Measurements from ENCODE around the gene TMC7.

Gene TMC7
- long read RNA-seq = 0 reads

- peak; percentile 26 to 44 for DNase-seq (ENCODE audit: low read depth in 1 of 2, low spot score in 1 of 2)
- Histone ChIP-seq H3K27me3 (ENCODE audit: insufficient read depth, poor library complexity, severe bottlenecking) (peaks cover 17% of the 10 kb centered on the region), H3K4me3 (replicated peaks; ENCODE audit: insufficient read depth, low read length) (peak within 1 kb of the TSS; percentile 26; the same call in 1 of the 2 replicates), H3K27ac (replicated peaks) (no peak within 1 kb of the TSS)
- TF ChIP-seq SPI1 (IDR thresholded peaks at IDR 0.05; ENCODE audit: borderline replicate concordance, low read depth) (no peak), CTCF (IDR thresholded peaks at IDR 0.05; ENCODE audit: insufficient read depth, low read length) (peak; percentile 3), POLR2AphosphoS5 (IDR thresholded peaks at IDR 0.05; ENCODE audit: low read depth) (no peak), GABPA (IDR thresholded peaks at IDR 0.05; ENCODE audit: low read depth) (no peak), REST (IDR thresholded peaks at IDR 0.05; ENCODE audit: insufficient replicate concordance, low read depth) (no peak)
Measured at GRCh38 chr16:18983565-18984434, at the start of gene TMC7. TSS of gene TMC7 (plus strand) at chr16:18983934. CDS start at chr16:18984064, 130 bp downstream.

- peak in 1 of 2 experiments; percentile 23 for DNase-seq (ENCODE audit: low read depth in 1 of 2, low spot score in 1 of 2)
- TF ChIP-seq REST (IDR thresholded peaks at IDR 0.05; ENCODE audit: insufficient replicate concordance, low read depth) = no peak
- TF ChIP-seq CTCF (IDR thresholded peaks at IDR 0.05; ENCODE audit: insufficient read depth, low read length) = no peak
- no peak for TF ChIP-seq GABPA (IDR thresholded peaks at IDR 0.05; ENCODE audit: low read depth)
- TF ChIP-seq SPI1 (IDR thresholded peaks at IDR 0.05; ENCODE audit: borderline replicate concordance, low read depth) = no peak
- no peak for TF ChIP-seq POLR2AphosphoS5 (IDR thresholded peaks at IDR 0.05; ENCODE audit: low read depth)
- Histone ChIP-seq H3K4me3 (replicated peaks; ENCODE audit: insufficient read depth, low read length) (no peak overlapping the region), H3K27ac (replicated peaks) (no peak overlapping the region), H3K27me3 (ENCODE audit: insufficient read depth, poor library complexity, severe bottlenecking) (no peaks in the 10 kb centered on the region)
Measured at GRCh38 chr16:18936727-18937340, 46.9 kb upstream of the TMC7 start.

- no peak overlapping the region for H3K27ac ChIP-seq (replicated peaks)
- TF ChIP-seq CTCF (IDR thresholded peaks at IDR 0.05; ENCODE audit: insufficient read depth, low read length) = no peak
Measured at GRCh38 chr16:18937390-18937789, 46.3 kb upstream of the TMC7 start.

More at GRCh38 chr16:18937390-18937789, 46.3 kb upstream of the TMC7 start:
- no peak overlapping the region for H3K4me3 ChIP-seq (replicated peaks; ENCODE audit: insufficient read depth, low read length)
- DNase-seq (ENCODE audit: low read depth in 1 of 2, low spot score in 1 of 2) = no peak
- no peaks in the 10 kb centered on the region for H3K27me3 ChIP-seq (ENCODE audit: insufficient read depth, poor library complexity, severe bottlenecking)
